T-helper 22 cell (primary cell): ENCODE measurements around the gene UBE2E1.
A peak's percentile ranks its signal among the peaks of the same experiment; 100 is the strongest.

Experiments used
- DNase-seq: peaks from one replicate; pipeline ENCODE4 v3.0.0-alpha.2; 2020; ENCODE audit warnings: low read depth

Gene UBE2E1

GRCh38 chr3:23805633-23806533, at the start of gene UBE2E1:
TSS of gene UBE2E1 (plus strand) at chr3:23805955. CDS start at chr3:23807270, 1,315 bp downstream.
- peak; percentile 68 for DNase-seq

GRCh38 chr3:23756206-23756840, 49.4 kb upstream of the UBE2E1 start:
- no peak for DNase-seq

GRCh38 chr3:23758253-23758838, 47.4 kb upstream of the UBE2E1 start:
- no peak for DNase-seq

- no peak for DNase-seq
Observed at GRCh38 chr3:23760325-23760724, 45.4 kb upstream of the UBE2E1 start.

GRCh38 chr3:23760871-23761373, 44.8 kb upstream of the UBE2E1 start:
- DNase-seq, result no peak

- no peak for DNase-seq
Observed at GRCh38 chr3:23761440-23761896, 44.3 kb upstream of the UBE2E1 start.

GRCh38 chr3:23762214-23762613, 43.5 kb upstream of the UBE2E1 start:
- no peak for DNase-seq

GRCh38 chr3:23762759-23763477, 42.8 kb upstream of the UBE2E1 start:
- no peak for DNase-seq

GRCh38 chr3:23764407-23764806, 41.3 kb upstream of the UBE2E1 start:
- no peak for DNase-seq

GRCh38 chr3:23767546-23767945, 38.2 kb upstream of the UBE2E1 start:
- DNase-seq, result no peak

- DNase-seq, result no peak
Observed at GRCh38 chr3:23775254-23775909, 30.4 kb upstream of the UBE2E1 start.

- DNase-seq, result no peak
Observed at GRCh38 chr3:23776352-23776891, 29.3 kb upstream of the UBE2E1 start.

- no peak for DNase-seq
Observed at GRCh38 chr3:23778446-23778845, 27.3 kb upstream of the UBE2E1 start.

GRCh38 chr3:23779841-23780240, 25.9 kb upstream of the UBE2E1 start:
- no peak for DNase-seq

GRCh38 chr3:23781051-23781450, 24.7 kb upstream of the UBE2E1 start:
- no peak for DNase-seq

GRCh38 chr3:23781871-23782270, 23.9 kb upstream of the UBE2E1 start:
- DNase-seq, result no peak

- DNase-seq, result no peak
Observed at GRCh38 chr3:23785097-23785645, 20.6 kb upstream of the UBE2E1 start.

GRCh38 chr3:23785882-23786281, 19.9 kb upstream of the UBE2E1 start:
- DNase-seq, result no peak

GRCh38 chr3:23791678-23792077, 14.1 kb upstream of the UBE2E1 start:
- no peak for DNase-seq

- no peak for DNase-seq
Observed at GRCh38 chr3:23793528-23794134, 12.1 kb upstream of the UBE2E1 start.
